ENCODE results near the gene TMEM144.
A peak's percentile ranks its signal among the peaks of the same experiment; 100 is the strongest.

The TMEM144 gene

GRCh38 chr4:158195297-158195696 is 15.0 kb upstream of the TMEM144 start:
- Histone ChIP-seq H3K9me3 (ENCODE audit: control insufficient read depth, low read depth, low read length) (no peaks in the 10 kb centered on the region), H3K4me1 (ENCODE audit: control insufficient read depth, low read depth, low read length) (no peaks in the 10 kb centered on the region), H3K4me3 (ENCODE audit: low read length) (no peak overlapping the region), H3K27me3 (ENCODE audit: control insufficient read depth, insufficient read depth, low read length) (no peaks in the 10 kb centered on the region), H3K36me3 (ENCODE audit: control insufficient read depth, low read depth, low read length) (no peaks in the 10 kb centered on the region), H3K27ac (ENCODE audit: low read length) (no peak overlapping the region), H3K9ac (ENCODE audit: low read length) (no peak overlapping the region)

DNA sequence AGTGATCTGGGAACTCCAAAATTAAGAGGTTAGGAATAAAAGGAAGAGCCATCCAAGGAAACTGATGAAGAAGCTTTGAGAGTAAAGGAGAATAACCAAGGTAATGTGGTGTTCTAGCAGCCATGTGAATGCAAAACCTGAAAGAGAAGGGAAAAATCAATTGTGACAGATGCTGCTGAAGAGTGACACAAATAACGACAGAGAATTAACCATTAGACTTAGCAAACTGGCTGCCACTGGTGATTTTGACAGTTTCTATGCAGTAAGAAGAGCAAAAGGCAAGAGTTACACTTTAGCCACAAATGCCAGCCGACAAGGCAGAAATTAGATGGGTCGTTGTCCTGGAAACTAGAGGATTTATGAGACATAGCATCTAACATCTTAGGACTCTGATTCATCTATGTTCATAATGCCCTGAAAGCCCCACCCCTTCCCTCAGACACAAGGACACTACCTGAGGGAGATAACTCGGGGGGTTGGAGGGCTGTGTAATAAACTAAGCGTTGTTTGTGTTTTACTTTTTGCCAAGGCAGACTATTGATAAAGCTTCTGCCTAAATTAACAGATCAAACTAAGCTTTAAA is 13.0 kb upstream of the TMEM144 start:
- H3K9me3 ChIP-seq (ENCODE audit: control insufficient read depth, low read depth, low read length), result no peaks in the 10 kb centered on the region
- H3K36me3 ChIP-seq (ENCODE audit: control insufficient read depth, low read depth, low read length), result no peaks in the 10 kb centered on the region
- H3K4me3 ChIP-seq (ENCODE audit: low read length), result no peak overlapping the region
- H3K27me3 ChIP-seq (ENCODE audit: control insufficient read depth, insufficient read depth, low read length), result no peaks in the 10 kb centered on the region
- H3K4me1 ChIP-seq (ENCODE audit: control insufficient read depth, low read depth, low read length), result no peaks in the 10 kb centered on the region
- no peak overlapping the region for H3K27ac ChIP-seq (ENCODE audit: low read length)
- H3K9ac ChIP-seq (ENCODE audit: low read length), result no peak overlapping the region

- no peaks in the 10 kb centered on the region for H3K36me3 ChIP-seq (ENCODE audit: control insufficient read depth, low read depth, low read length)
- no peak overlapping the region for H3K27ac ChIP-seq (ENCODE audit: low read length)
- no peaks in the 10 kb centered on the region for H3K9me3 ChIP-seq (ENCODE audit: control insufficient read depth, low read depth, low read length)
- no peaks in the 10 kb centered on the region for H3K27me3 ChIP-seq (ENCODE audit: control insufficient read depth, insufficient read depth, low read length)
- no peak overlapping the region for H3K4me3 ChIP-seq (ENCODE audit: low read length)
- no peaks in the 10 kb centered on the region for H3K4me1 ChIP-seq (ENCODE audit: control insufficient read depth, low read depth, low read length)
- H3K9ac ChIP-seq (ENCODE audit: low read length), result no peak overlapping the region
Measured at GRCh38 chr4:158200214-158200613, 10.1 kb upstream of the TMEM144 start.

DNA sequence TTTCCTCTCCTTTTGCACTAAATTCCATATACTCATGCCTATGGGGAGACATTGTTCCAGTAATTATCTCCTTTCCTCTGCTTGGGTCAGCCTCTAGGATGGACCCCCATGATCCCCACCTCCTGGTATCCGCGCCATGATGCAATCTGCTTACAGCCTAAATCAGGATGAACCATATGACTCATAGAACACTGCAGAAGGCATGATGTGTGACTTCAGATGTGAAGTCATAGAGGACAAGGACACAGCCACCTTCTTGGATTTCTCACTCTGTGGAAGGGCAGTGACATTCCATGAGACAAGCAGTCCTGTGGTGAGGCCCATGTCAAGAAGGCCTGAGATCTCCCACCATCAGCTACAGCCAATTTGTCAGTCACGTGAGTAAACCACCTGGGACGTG is 9.0 kb upstream of the TMEM144 start:
- no peak overlapping the region for H3K9ac ChIP-seq (ENCODE audit: low read length)
- no peaks in the 10 kb centered on the region for H3K9me3 ChIP-seq (ENCODE audit: control insufficient read depth, low read depth, low read length)
- H3K4me3 ChIP-seq (ENCODE audit: low read length), result no peak overlapping the region
- no peaks in the 10 kb centered on the region for H3K36me3 ChIP-seq (ENCODE audit: control insufficient read depth, low read depth, low read length)
- H3K27ac ChIP-seq (ENCODE audit: low read length), result no peak overlapping the region
- no peaks in the 10 kb centered on the region for H3K27me3 ChIP-seq (ENCODE audit: control insufficient read depth, insufficient read depth, low read length)
- H3K4me1 ChIP-seq (ENCODE audit: control insufficient read depth, low read depth, low read length), result no peaks in the 10 kb centered on the region

DNA sequence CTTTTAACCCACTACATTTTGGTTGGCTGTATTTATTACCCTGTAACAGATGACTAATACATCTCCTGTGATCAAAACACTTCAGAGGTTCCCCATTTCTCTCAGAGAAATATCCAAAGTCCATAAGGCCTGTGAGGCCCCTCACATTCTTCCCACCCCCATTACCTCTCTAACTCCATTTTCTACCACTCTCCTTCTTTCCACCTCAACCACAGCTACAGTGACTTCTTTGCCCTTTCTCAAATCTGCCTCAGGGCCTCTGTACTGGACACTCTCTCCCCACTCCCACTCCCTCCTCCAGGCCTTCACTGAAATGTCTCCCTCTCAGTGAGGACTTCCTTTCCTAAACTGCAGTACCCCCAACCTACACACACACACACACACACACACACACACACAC is 8.4 kb upstream of the TMEM144 start:
- H3K9me3 ChIP-seq (ENCODE audit: control insufficient read depth, low read depth, low read length), result no peaks in the 10 kb centered on the region
- no peaks in the 10 kb centered on the region for H3K36me3 ChIP-seq (ENCODE audit: control insufficient read depth, low read depth, low read length)
- no peaks in the 10 kb centered on the region for H3K27me3 ChIP-seq (ENCODE audit: control insufficient read depth, insufficient read depth, low read length)
- no peak overlapping the region for H3K4me3 ChIP-seq (ENCODE audit: low read length)
- H3K27ac ChIP-seq (ENCODE audit: low read length), result no peak overlapping the region
- H3K9ac ChIP-seq (ENCODE audit: low read length), result no peak overlapping the region
- no peaks in the 10 kb centered on the region for H3K4me1 ChIP-seq (ENCODE audit: control insufficient read depth, low read depth, low read length)

DNA sequence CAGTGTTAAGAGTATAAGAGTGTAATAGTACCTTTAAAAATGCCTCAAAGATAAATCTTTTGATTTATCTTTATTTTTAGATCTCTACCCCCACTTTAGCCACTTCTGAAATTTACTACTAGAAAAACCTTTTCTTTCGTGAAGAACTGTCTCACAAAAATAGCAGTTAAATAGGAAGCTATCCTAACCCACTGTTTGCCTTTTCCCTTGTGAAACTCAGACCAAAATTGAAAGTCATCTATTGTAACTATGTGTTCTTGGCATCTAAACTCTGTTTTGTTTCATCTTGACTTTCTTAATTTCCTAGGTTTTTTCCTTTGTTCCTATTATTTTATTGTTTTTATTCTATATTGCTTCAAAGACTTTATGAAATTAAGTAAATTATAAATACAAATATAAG is 7.8 kb upstream of the TMEM144 start:
- H3K4me3 ChIP-seq (ENCODE audit: low read length), result no peak overlapping the region
- H3K4me1 ChIP-seq (ENCODE audit: control insufficient read depth, low read depth, low read length), result no peaks in the 10 kb centered on the region
- H3K36me3 ChIP-seq (ENCODE audit: control insufficient read depth, low read depth, low read length), result no peaks in the 10 kb centered on the region
- H3K27ac ChIP-seq (ENCODE audit: low read length), result no peak overlapping the region
- no peak overlapping the region for H3K9ac ChIP-seq (ENCODE audit: low read length)
- H3K27me3 ChIP-seq (ENCODE audit: control insufficient read depth, insufficient read depth, low read length), result no peaks in the 10 kb centered on the region
- no peaks in the 10 kb centered on the region for H3K9me3 ChIP-seq (ENCODE audit: control insufficient read depth, low read depth, low read length)

- Histone ChIP-seq H3K9me3 (ENCODE audit: control insufficient read depth, low read depth, low read length) (no peaks in the 10 kb centered on the region), H3K27ac (ENCODE audit: low read length) (no peak overlapping the region), H3K9ac (ENCODE audit: low read length) (no peak overlapping the region), H3K4me1 (ENCODE audit: control insufficient read depth, low read depth, low read length) (no peaks in the 10 kb centered on the region), H3K36me3 (ENCODE audit: control insufficient read depth, low read depth, low read length) (no peaks in the 10 kb centered on the region), H3K4me3 (ENCODE audit: low read length) (no peak overlapping the region), H3K27me3 (ENCODE audit: control insufficient read depth, insufficient read depth, low read length) (no peaks in the 10 kb centered on the region)
Measured at GRCh38 chr4:158203436-158203835, 6.8 kb upstream of the TMEM144 start.

- Histone ChIP-seq H3K9me3 (ENCODE audit: control insufficient read depth, low read depth, low read length) (no peaks in the 10 kb centered on the region), H3K4me1 (ENCODE audit: control insufficient read depth, low read depth, low read length) (no peaks in the 10 kb centered on the region), H3K27ac (ENCODE audit: low read length) (no peak overlapping the region), H3K4me3 (ENCODE audit: low read length) (no peak overlapping the region), H3K9ac (ENCODE audit: low read length) (no peak overlapping the region), H3K27me3 (ENCODE audit: control insufficient read depth, insufficient read depth, low read length) (no peaks in the 10 kb centered on the region), H3K36me3 (ENCODE audit: control insufficient read depth, low read depth, low read length) (no peaks in the 10 kb centered on the region)
Measured at GRCh38 chr4:158203929-158204328, 6.4 kb upstream of the TMEM144 start.

DNA sequence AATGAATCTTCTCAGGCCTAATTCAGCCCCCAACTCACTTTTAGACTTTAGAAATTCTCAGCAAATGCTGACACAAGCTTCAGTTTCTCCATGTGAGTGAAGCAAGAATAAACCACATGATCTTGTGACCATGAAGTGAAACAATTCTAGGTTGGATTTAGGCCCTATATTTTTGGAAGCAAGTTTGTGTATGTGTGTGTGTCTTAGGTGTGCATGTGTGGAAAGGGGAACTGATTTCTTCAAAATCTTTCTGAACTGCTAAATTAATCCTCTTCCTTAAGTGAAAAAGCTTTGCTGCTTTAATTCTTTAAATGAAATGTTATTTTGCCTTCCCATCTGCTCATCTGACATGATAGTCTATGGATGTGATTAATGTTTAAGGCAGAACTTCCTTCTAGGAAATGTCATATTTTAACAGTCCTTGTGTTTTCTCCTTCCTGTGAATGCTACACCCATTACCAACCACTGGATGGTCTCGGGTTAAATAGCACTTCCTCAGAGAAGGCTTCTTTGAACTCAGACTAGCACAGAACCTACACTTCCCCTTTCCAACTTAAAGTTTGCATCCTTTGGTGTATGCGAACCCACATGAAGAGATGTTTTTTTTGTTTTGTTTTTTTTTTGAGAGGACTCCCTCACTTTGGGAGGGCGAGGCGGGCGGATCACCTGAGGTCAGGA is 1.2 kb upstream of the TMEM144 start:
- Histone ChIP-seq H3K27ac (ENCODE audit: low read length) (no peak overlapping the region), H3K9me3 (ENCODE audit: control insufficient read depth, low read depth, low read length) (no peaks in the 10 kb centered on the region), H3K27me3 (ENCODE audit: control insufficient read depth, insufficient read depth, low read length) (no peaks in the 10 kb centered on the region), H3K9ac (ENCODE audit: low read length) (no peak overlapping the region), H3K4me1 (ENCODE audit: control insufficient read depth, low read depth, low read length) (peaks cover 6% of the 10 kb centered on the region), H3K4me3 (ENCODE audit: low read length) (no peak overlapping the region), H3K36me3 (ENCODE audit: control insufficient read depth, low read depth, low read length) (no peaks in the 10 kb centered on the region)

GRCh38 chr4:158211222-158211621 is 936 bp downstream of the TMEM144 start:
- H3K9ac ChIP-seq (ENCODE audit: low read length), result no peak overlapping the region
- no peak overlapping the region for H3K27ac ChIP-seq (ENCODE audit: low read length)

GRCh38 chr4:158213466-158213865 is 3.2 kb downstream of the TMEM144 start:
- no peaks in the 10 kb centered on the region for H3K27me3 ChIP-seq (ENCODE audit: control insufficient read depth, insufficient read depth, low read length)
- H3K36me3 ChIP-seq (ENCODE audit: control insufficient read depth, low read depth, low read length), result no peaks in the 10 kb centered on the region

More at GRCh38 chr4:158211222-158211621, 936 bp downstream of the TMEM144 start:
- Histone ChIP-seq H3K27me3 (ENCODE audit: control insufficient read depth, insufficient read depth, low read length) (no peaks in the 10 kb centered on the region), H3K9me3 (ENCODE audit: control insufficient read depth, low read depth, low read length) (no peaks in the 10 kb centered on the region), H3K4me1 (ENCODE audit: control insufficient read depth, low read depth, low read length) (peaks cover 6% of the 10 kb centered on the region), H3K36me3 (ENCODE audit: control insufficient read depth, low read depth, low read length) (no peaks in the 10 kb centered on the region), H3K4me3 (ENCODE audit: low read length) (peak overlapping the region; percentile 77)

GRCh38 chr4:158214856-158215255 is 4.6 kb downstream of the TMEM144 start:
- Histone ChIP-seq H3K36me3 (ENCODE audit: control insufficient read depth, low read depth, low read length) (no peaks in the 10 kb centered on the region), H3K9ac (ENCODE audit: low read length) (no peak overlapping the region), H3K27ac (ENCODE audit: low read length) (no peak overlapping the region), H3K27me3 (ENCODE audit: control insufficient read depth, insufficient read depth, low read length) (no peaks in the 10 kb centered on the region), H3K4me3 (ENCODE audit: low read length) (no peak overlapping the region), H3K4me1 (ENCODE audit: control insufficient read depth, low read depth, low read length) (peaks cover 9% of the 10 kb centered on the region), H3K9me3 (ENCODE audit: control insufficient read depth, low read depth, low read length) (no peaks in the 10 kb centered on the region)

More at GRCh38 chr4:158213466-158213865, 3.2 kb downstream of the TMEM144 start:
- Histone ChIP-seq H3K4me3 (ENCODE audit: low read length) (no peak overlapping the region), H3K9ac (ENCODE audit: low read length) (no peak overlapping the region), H3K4me1 (ENCODE audit: control insufficient read depth, low read depth, low read length) (peaks cover 6% of the 10 kb centered on the region), H3K27ac (ENCODE audit: low read length) (no peak overlapping the region), H3K9me3 (ENCODE audit: control insufficient read depth, low read depth, low read length) (no peaks in the 10 kb centered on the region)
